IPS-NIHi7 (cell line): ENCODE results near the gene SLC47A2.
A peak's percentile ranks its signal among the peaks of the same experiment; 100 is the strongest.
"Not testable (repeated sequence)": the region's sequence is repeated elsewhere in the genome, so short reads cannot be mapped to it uniquely, and the experiment has no call there.

Source experiments
- DNase-seq: peaks from one replicate; pipeline ENCODE4 v3.0.0; 2012; ENCODE audit warnings: mixed read lengths; ENCODE audit errors: extremely low spot score

SLC47A2 gene

GRCh38 chr17:19708431-19709175, 7.8 kb downstream of the SLC47A2 start:
- no peak for DNase-seq

DNA sequence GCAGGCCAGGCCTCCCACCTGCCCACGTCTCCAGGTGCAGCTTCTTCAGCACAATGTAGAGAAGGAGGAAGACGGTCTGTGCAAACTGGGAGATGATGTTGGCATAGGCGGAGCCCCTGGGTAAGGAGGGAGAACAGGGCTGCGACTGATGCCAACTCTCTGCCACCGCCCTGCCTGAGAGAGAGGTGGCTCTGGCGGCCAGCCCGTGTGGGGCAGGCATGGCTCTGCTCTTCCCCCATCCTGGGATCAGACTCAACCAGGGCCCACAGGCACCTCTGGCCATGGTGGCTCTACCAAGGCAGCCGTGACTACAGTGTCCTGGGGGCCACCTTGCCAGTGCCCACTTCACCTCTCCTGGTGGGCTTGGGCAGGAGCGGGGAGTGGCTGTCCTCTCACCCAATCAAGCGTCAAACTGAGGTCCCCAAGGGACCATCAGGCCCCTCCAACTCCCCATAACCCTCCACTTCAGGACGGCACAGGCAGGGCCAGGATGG, 8.6 kb downstream of the SLC47A2 start:
- DNase-seq = no peak

DNA sequence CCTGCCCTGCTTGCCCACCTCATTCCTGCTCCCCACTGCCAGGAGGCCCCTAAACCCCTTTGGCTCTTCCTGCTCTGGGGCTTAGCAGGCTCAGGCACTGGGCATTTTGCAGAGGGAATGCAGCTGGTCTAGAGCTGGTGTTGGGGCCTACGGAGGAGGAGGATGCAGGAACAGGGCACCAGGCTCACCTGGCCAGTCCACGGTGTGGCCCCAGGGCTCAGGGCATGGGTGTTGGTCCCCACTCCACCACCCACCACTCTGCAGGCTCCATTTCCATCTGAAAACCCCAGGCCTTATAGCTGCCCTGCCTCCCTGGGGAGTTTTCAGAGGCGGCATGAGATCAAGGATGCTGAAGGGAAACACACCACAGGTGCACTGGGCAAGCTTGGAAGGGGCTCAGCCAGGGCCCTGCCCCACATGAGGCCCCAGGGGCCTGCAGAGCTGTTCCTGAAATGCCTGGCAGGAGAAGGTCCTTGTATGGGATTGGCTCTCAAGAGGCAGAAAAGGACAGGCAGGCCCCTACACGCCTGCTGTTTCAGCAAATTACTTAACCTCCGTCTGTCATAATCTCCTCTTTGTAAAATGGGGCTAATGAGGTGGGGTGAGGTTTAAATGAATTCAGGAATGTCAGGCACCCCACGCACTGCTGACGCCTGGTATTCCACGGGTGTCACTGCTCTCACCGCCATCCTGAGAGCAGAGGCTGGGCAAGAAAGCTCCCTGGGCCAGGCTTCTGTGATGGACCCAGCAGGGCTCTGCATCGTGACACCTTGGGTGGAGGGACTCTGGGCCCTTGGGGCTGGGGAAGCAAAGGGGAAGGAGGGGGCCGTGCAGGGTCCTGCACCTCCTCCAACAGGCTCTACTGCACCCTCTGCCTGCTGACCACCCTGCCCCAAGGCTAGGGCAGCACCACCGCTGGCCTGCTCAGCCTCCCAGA, 9.3 kb downstream of the SLC47A2 start:
- peak; percentile 11 for DNase-seq

DNA sequence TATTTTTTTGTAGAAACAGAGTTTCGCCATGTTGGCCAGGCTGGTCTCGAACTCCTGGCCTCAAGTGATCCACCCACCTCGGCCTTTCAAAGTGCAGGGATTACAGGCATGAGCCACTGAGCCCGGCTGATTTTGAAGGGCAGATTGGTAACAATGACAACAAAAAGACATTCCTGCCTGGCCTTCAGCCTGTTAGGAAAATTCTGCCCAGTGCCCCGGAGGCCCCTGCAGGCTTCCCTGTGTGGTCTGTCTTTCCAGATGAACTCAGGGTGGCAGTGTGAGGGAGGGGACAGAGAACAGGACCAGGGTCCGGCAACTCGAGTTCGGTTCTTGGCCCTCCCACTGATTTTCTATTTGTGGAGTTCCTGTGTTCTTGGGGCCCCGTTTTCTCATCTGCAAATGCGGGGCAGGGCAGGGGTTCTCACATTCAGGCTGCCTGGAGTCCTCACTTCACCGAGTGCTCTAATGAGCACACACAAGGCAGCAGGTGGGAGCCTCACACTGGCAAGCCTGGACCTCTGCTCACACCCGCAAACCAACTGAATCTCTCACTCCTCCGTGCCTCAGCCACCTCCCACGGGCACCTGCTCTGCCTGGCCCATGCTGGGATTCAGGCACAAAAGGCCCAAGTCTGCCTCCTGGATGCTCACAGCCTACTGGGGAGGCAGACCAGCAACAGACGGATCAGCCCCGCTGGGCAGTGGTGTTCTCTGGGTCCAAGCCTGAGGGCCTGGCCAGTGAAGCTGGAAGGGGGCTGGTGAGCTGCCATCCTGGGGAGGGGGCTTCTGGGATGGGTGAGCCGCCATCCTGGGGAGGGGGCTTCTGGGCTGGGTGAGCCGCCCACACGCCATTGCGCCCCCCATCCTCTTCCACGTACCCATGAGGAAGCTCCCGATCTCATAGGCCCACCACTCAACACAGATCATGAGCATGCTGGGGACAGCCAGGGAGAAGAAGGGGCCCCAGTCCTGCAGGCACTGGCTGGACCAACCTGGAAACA, 10.3 kb downstream of the SLC47A2 start:
- peak; percentile 22 for DNase-seq

DNA sequence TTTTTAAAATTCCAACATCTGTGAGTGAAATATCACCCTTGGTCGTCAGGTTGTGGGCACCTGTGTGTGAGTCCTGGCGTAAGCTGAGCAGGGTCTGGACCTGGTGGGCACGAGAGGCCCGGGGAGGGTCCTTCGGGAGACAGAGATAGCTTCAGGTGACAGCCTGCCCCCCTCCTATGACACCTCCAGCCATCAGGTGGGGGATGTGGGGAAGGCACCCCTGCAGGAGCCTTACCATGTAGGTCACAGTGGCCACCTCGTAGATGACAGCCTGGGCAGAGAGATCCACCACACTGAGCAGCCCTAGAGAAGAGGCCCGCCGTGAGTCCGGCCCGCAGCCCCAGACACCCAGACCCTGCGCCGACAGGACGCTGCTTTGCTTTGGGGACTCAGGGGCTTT, 11.2 kb downstream of the SLC47A2 start:
- no peak for DNase-seq

DNA sequence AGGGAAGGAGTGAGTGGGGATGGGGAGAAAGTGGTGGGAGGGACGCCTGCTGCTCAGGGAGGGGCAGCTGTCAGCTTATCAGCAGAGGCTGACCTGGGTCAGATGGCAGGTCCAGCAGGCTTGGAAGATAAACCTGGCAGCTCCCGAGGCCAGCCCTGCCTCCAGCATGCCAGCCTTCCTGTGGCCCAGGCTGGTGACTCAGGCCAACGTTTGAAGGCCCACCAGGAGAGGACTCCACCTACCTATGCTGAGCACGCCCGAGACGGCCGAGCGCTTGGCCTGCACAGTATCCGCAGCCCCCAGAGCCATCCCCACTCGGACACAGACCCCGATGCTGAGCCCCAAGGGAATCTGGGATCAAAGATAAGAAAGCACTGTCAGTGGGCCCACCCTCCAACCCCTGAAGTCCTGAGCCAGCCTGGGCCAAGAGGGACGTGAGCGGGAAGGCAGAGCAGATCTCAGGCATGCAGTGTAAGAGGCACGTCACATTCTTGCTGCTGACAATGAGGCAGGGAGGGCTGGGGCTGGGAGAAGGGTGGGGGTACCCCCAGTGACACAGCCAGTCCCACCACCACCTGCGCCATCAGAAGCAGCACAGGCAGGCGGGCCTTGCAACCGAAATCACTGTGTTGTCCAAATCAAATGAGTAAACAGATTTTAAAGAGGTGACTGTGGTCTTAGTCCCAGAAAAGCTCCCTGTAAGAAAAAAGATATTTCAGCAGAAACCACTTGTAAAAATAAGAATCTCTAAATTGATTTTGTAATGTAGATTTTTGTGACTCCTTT, 12.4 kb downstream of the SLC47A2 start:
- DNase-seq = peak; percentile 60

DNA sequence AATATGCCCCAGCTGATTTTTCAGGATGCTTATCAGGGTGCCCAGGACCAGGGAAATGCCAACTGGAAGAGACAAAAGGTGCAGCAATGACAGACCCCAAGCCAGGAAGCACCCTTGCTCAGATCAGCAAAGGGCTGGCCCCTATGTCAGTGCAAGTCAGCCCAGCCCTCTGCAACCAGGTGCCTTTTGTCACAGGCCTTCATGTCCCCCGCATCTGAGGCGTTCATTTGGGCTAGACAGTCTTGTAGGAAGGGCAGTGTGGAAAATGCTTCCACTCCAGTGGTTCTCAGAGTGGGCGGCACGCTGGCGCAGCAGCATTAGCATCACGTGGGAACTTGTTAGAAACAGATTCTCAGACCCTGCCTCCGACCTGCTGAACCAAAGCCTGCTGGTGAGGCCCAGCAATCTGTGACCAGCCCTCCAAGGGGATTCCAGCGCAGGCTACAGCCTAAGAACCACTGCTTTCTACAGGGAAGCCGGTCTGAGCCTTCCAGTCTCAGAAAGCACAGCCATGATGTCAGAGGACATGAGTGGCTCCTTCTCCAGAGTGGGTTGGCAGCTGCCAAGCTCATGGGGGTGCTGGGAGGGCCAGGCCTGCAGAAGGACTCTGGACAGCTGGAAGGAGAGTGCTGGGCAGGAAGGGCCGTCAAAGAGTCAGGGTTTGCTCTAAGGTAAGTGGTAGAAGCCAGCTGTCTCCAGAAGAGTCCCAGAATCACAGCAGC, 13.1 kb downstream of the SLC47A2 start:
- peak; percentile 15 for DNase-seq

GRCh38 chr17:19702217-19702641, 14.2 kb downstream of the SLC47A2 start:
- DNase-seq = no peak

- no peak for DNase-seq
Measured at GRCh38 chr17:19686400-19687090, 29.8 kb downstream of the SLC47A2 start.

GRCh38 chr17:19684909-19685580, 31.3 kb downstream of the SLC47A2 start:
- DNase-seq = not testable (repeated sequence)

DNA sequence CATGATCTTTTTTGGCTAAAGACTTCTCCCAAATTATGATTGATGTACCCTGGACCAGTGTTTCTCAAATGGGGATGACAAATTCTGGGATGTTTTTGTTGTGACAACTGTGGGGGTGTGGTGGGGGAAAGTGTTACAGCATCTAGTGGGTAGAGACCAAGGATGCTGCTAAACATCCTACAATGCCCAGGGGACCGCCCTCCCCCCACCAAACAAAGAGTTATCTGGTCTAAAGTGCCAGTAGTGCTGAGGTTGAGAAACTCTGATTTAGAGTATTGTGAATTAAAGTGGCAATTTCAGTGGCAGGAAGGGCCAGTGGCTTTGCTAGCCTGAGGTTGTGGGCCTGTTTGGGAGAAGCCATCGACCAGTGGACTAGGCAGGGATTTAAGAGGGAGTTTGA, 33.3 kb downstream of the SLC47A2 start:
- DNase-seq = no peak

- no peak for DNase-seq
Measured at GRCh38 chr17:19678581-19679453, 37.6 kb downstream of the SLC47A2 start.

GRCh38 chr17:19677736-19678379, 38.5 kb downstream of the SLC47A2 start:
- DNase-seq = no peak

GRCh38 chr17:19676896-19677295, 39.5 kb downstream of the SLC47A2 start:
- no peak for DNase-seq

GRCh38 chr17:19673623-19674022, 42.8 kb downstream of the SLC47A2 start:
- DNase-seq = no peak

- no peak for DNase-seq
Measured at GRCh38 chr17:19672009-19672750, 44.2 kb downstream of the SLC47A2 start.
